ENCODE data around the gene EFCAB7.

EFCAB7 gene

GRCh38 chr1:63607322-63607721 is 84.0 kb downstream of the EFCAB7 start:
- no peaks in the 10 kb centered on the region for H3K4me1 ChIP-seq (ENCODE audit: insufficient read depth, low read length)
- no peak overlapping the region for H3K27ac ChIP-seq (ENCODE audit: low read depth, low read length)
- no peaks in the 10 kb centered on the region for H3K36me3 ChIP-seq (ENCODE audit: insufficient read depth, low read length)
- H3K27me3 ChIP-seq (ENCODE audit: control insufficient read depth in 1 of 2, insufficient read depth in 2 of 2, low read length in 2 of 2): no peaks in the 10 kb centered on the region
- no peak overlapping the region for H3K4me3 ChIP-seq (ENCODE audit: low read depth in 1 of 2, low read length in 2 of 2)
- H3K9me3 ChIP-seq (ENCODE audit: low read length): no peaks in the 10 kb centered on the region
- no peak overlapping the region for H3K9ac ChIP-seq (ENCODE audit: low read length)

GRCh38 chr1:63611231-63611630 is 87.9 kb downstream of the EFCAB7 start:
- no peaks in the 10 kb centered on the region for H3K9me3 ChIP-seq (ENCODE audit: low read length)
- no peaks in the 10 kb centered on the region for H3K27me3 ChIP-seq (ENCODE audit: control insufficient read depth in 1 of 2, insufficient read depth in 2 of 2, low read length in 2 of 2)
- H3K36me3 ChIP-seq (ENCODE audit: insufficient read depth, low read length): no peaks in the 10 kb centered on the region
- H3K27ac ChIP-seq (ENCODE audit: low read depth, low read length): no peak overlapping the region
- peaks cover 6% of the 10 kb centered on the region for H3K4me1 ChIP-seq (ENCODE audit: insufficient read depth, low read length)
- H3K9ac ChIP-seq (ENCODE audit: low read length): no peak overlapping the region
- no peak overlapping the region for H3K4me3 ChIP-seq (ENCODE audit: low read depth in 1 of 2, low read length in 2 of 2)

GRCh38 chr1:63612564-63612963 is 89.2 kb downstream of the EFCAB7 start:
- H3K9me3 ChIP-seq (ENCODE audit: low read length): no peaks in the 10 kb centered on the region
- H3K4me3 ChIP-seq (ENCODE audit: low read depth in 1 of 2, low read length in 2 of 2): no peak overlapping the region
- peaks cover 7% of the 10 kb centered on the region for H3K4me1 ChIP-seq (ENCODE audit: insufficient read depth, low read length)
- no peak overlapping the region for H3K27ac ChIP-seq (ENCODE audit: low read depth, low read length)
- H3K27me3 ChIP-seq (ENCODE audit: control insufficient read depth in 1 of 2, insufficient read depth in 2 of 2, low read length in 2 of 2): no peaks in the 10 kb centered on the region
- H3K9ac ChIP-seq (ENCODE audit: low read length): no peak overlapping the region
- no peaks in the 10 kb centered on the region for H3K36me3 ChIP-seq (ENCODE audit: insufficient read depth, low read length)

DNA sequence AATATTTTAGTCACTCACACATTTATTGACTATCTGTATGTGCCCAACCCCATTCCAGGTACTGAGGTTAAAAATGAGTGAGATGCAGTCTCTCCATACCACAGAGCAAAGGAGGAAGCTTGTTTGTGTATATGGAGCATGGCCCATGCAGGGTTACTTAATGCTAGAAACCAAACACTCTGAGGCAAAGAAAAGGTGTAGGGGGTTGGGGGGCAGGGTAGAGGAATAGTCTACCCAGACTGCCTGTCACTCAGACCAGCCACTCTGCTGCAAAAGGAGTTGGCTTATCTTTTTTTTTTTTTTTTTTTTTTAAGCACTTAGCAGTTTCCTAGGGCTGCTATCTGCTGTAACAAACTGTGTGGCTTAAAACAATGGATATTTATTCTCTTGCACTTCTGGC is 89.6 kb downstream of the EFCAB7 start:
- no peaks in the 10 kb centered on the region for H3K9me3 ChIP-seq (ENCODE audit: low read length)
- H3K27ac ChIP-seq (ENCODE audit: low read depth, low read length): no peak overlapping the region
- H3K4me3 ChIP-seq (ENCODE audit: low read depth in 1 of 2, low read length in 2 of 2): no peak overlapping the region
- no peaks in the 10 kb centered on the region for H3K27me3 ChIP-seq (ENCODE audit: control insufficient read depth in 1 of 2, insufficient read depth in 2 of 2, low read length in 2 of 2)
- no peaks in the 10 kb centered on the region for H3K36me3 ChIP-seq (ENCODE audit: insufficient read depth, low read length)
- peaks cover 7% of the 10 kb centered on the region for H3K4me1 ChIP-seq (ENCODE audit: insufficient read depth, low read length)
- no peak overlapping the region for H3K9ac ChIP-seq (ENCODE audit: low read length)

- Histone ChIP-seq H3K4me3 (ENCODE audit: low read depth in 1 of 2, low read length in 2 of 2) (no peak overlapping the region), H3K27me3 (ENCODE audit: control insufficient read depth in 1 of 2, insufficient read depth in 2 of 2, low read length in 2 of 2) (no peaks in the 10 kb centered on the region), H3K9me3 (ENCODE audit: low read length) (no peaks in the 10 kb centered on the region), H3K4me1 (ENCODE audit: insufficient read depth, low read length) (peaks cover 7% of the 10 kb centered on the region), H3K36me3 (ENCODE audit: insufficient read depth, low read length) (no peaks in the 10 kb centered on the region), H3K9ac (ENCODE audit: low read length) (no peak overlapping the region), H3K27ac (ENCODE audit: low read depth, low read length) (no peak overlapping the region)
These were observed 92.6 kb downstream of the EFCAB7 start for GRCh38 chr1:63615768-63616420.

GRCh38 chr1:63617450-63617849 is 94.1 kb downstream of the EFCAB7 start:
- Histone ChIP-seq H3K27ac (ENCODE audit: low read depth, low read length) (no peak overlapping the region), H3K9me3 (ENCODE audit: low read length) (no peaks in the 10 kb centered on the region), H3K4me3 (ENCODE audit: low read depth in 1 of 2, low read length in 2 of 2) (no peak overlapping the region), H3K36me3 (ENCODE audit: insufficient read depth, low read length) (no peaks in the 10 kb centered on the region), H3K27me3 (ENCODE audit: control insufficient read depth in 1 of 2, insufficient read depth in 2 of 2, low read length in 2 of 2) (no peaks in the 10 kb centered on the region), H3K4me1 (ENCODE audit: insufficient read depth, low read length) (peaks cover 19% of the 10 kb centered on the region), H3K9ac (ENCODE audit: low read length) (no peak overlapping the region)

GRCh38 chr1:63618011-63618410 is 94.7 kb downstream of the EFCAB7 start:
- H3K27ac ChIP-seq (ENCODE audit: low read depth, low read length): no peak overlapping the region
- H3K9ac ChIP-seq (ENCODE audit: low read length): no peak overlapping the region
- H3K4me3 ChIP-seq (ENCODE audit: low read depth in 1 of 2, low read length in 2 of 2): no peak overlapping the region
- peaks cover 19% of the 10 kb centered on the region for H3K4me1 ChIP-seq (ENCODE audit: insufficient read depth, low read length)
- H3K9me3 ChIP-seq (ENCODE audit: low read length): no peaks in the 10 kb centered on the region
- H3K36me3 ChIP-seq (ENCODE audit: insufficient read depth, low read length): no peaks in the 10 kb centered on the region
- no peaks in the 10 kb centered on the region for H3K27me3 ChIP-seq (ENCODE audit: control insufficient read depth in 1 of 2, insufficient read depth in 2 of 2, low read length in 2 of 2)

DNA sequence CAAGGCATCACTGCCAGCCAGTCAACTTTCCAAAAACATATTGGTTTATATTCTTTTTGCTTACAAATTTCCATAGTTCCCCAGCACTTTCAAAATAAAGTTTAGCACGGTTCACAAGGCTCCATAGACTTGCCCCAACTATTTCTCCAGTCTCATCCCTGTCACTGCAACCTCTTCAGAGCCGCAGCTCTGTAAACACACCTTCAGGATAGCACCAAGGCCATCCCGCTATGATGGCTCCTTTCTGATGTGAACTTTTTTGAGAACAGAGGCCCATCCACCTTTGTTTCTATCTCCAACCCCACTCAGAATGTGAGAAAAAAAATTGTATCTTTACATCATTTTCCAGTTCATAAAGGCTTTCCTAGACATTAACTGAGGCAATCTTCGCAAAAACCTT is 96.2 kb downstream of the EFCAB7 start:
- H3K4me3 ChIP-seq (ENCODE audit: low read depth in 1 of 2, low read length in 2 of 2): no peak overlapping the region
- no peaks in the 10 kb centered on the region for H3K27me3 ChIP-seq (ENCODE audit: control insufficient read depth in 1 of 2, insufficient read depth in 2 of 2, low read length in 2 of 2)
- H3K27ac ChIP-seq (ENCODE audit: low read depth, low read length): no peak overlapping the region
- no peaks in the 10 kb centered on the region for H3K36me3 ChIP-seq (ENCODE audit: insufficient read depth, low read length)
- H3K4me1 ChIP-seq (ENCODE audit: insufficient read depth, low read length): peaks cover 19% of the 10 kb centered on the region
- no peaks in the 10 kb centered on the region for H3K9me3 ChIP-seq (ENCODE audit: low read length)
- H3K9ac ChIP-seq (ENCODE audit: low read length): no peak overlapping the region

DNA sequence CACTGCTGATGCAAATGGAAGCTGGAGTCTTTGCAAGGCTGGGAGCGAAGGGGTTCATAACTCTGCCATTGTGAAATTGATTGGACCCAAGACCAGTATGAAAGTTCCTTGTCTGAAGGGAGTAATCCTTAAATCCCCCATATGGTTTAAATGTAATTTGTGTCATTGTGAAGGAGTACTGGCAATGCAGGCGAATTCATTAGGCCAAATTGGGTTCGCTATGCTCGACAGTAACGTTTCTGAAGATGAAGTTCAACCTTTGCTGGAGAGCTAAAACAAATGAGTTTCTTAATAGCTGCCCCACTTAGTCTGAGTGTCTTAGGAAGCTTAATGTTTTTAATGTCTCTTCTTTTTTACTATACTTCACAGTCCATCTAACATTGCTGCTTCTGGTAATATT is 97.3 kb downstream of the EFCAB7 start:
- Histone ChIP-seq H3K9me3 (ENCODE audit: low read length) (no peaks in the 10 kb centered on the region), H3K4me1 (ENCODE audit: insufficient read depth, low read length) (peaks cover 20% of the 10 kb centered on the region), H3K36me3 (ENCODE audit: insufficient read depth, low read length) (no peaks in the 10 kb centered on the region), H3K9ac (ENCODE audit: low read length) (no peak overlapping the region), H3K27ac (ENCODE audit: low read depth, low read length) (no peak overlapping the region), H3K4me3 (ENCODE audit: low read depth in 1 of 2, low read length in 2 of 2) (no peak overlapping the region), H3K27me3 (ENCODE audit: control insufficient read depth in 1 of 2, insufficient read depth in 2 of 2, low read length in 2 of 2) (no peaks in the 10 kb centered on the region)

GRCh38 chr1:63621075-63621474 is 97.8 kb downstream of the EFCAB7 start:
- Histone ChIP-seq H3K36me3 (ENCODE audit: insufficient read depth, low read length) (no peaks in the 10 kb centered on the region), H3K27me3 (ENCODE audit: control insufficient read depth in 1 of 2, insufficient read depth in 2 of 2, low read length in 2 of 2) (no peaks in the 10 kb centered on the region), H3K9ac (ENCODE audit: low read length) (no peak overlapping the region), H3K9me3 (ENCODE audit: low read length) (no peaks in the 10 kb centered on the region), H3K4me1 (ENCODE audit: insufficient read depth, low read length) (peaks cover 20% of the 10 kb centered on the region), H3K27ac (ENCODE audit: low read depth, low read length) (peak overlapping the region; percentile 4), H3K4me3 (ENCODE audit: low read depth in 1 of 2, low read length in 2 of 2) (no peak overlapping the region)

DNA sequence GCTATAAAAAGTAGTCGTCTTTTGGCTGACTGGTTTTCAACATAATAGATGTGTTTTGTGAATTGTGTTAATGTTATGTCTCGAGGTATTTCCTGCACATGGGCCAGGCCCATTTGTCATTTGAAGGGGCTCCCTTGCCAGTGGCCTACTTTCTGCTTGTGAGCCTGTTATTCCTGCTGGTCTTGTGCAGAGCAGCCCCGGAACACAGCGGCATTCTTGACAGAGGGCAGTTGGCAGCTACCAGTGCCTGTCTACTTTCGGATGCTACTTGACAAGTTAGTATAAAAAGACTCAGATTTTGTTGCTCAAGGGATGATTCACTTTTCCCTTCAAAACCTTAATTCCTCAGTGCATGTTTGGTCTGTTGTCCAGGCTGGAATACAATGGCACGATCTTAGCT is 98.4 kb downstream of the EFCAB7 start:
- no peaks in the 10 kb centered on the region for H3K36me3 ChIP-seq (ENCODE audit: insufficient read depth, low read length)
- no peak overlapping the region for H3K9ac ChIP-seq (ENCODE audit: low read length)
- no peaks in the 10 kb centered on the region for H3K27me3 ChIP-seq (ENCODE audit: control insufficient read depth in 1 of 2, insufficient read depth in 2 of 2, low read length in 2 of 2)
- peak overlapping the region; percentile 4 for H3K27ac ChIP-seq (ENCODE audit: low read depth, low read length)
- no peak overlapping the region for H3K4me3 ChIP-seq (ENCODE audit: low read depth in 1 of 2, low read length in 2 of 2)
- peaks cover 22% of the 10 kb centered on the region for H3K4me1 ChIP-seq (ENCODE audit: insufficient read depth, low read length)
- H3K9me3 ChIP-seq (ENCODE audit: low read length): no peaks in the 10 kb centered on the region
